Stimulated activated CD4-positive, alpha-beta T cell treated with anti-CD3 and anti-CD28 coated beads, Interleukin-15, amount 100 ng/mL, for 1 hour (primary cell): ENCODE measurements around the gene WDR18.
"Not testable (repeated sequence)": the region's sequence is repeated elsewhere in the genome, so short reads cannot be mapped to it uniquely, and the experiment has no call there.

ENCODE experiments used
- DNase-seq, 2 donors: peaks; one replicate each; pipeline ENCODE4 v3.0.0-alpha.2; 2020; ENCODE audit warnings: low read depth in 1 of 2, low spot score in 1 of 2

The WDR18 gene

DNA sequence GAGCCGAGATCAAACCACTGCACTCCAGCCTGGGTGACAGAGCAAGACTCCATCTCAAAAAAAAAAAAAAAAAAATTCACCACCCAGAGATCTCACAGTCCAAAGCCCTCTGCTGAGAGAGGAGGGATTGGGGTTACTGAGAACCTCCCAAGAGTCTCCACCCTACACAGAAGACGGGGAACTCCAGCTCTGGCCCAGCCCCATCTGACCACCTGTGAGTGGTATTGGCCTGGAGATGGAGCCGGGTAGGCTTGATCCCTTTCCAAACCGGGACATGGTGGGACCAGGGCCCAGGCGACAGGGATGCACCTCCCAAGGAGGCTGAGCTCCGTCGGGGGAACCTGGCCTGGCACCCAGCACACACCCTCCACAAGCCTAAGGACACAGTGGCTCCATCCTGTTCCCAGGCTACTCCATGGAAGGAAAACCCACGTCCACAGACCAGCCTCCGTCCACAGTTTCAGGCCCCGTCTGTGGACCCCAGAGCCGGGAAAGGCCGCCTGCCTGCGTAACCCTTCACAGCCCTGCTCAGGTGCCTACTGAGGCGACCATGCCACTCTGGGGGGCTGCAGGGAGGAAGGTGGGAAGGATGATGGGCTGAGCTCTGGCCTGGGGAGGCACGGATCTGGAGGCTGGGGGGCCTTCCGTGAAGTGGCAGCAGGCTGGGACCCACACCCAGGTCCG lies 34.9 kb downstream of the WDR18 start:
- DNase-seq: no peak

DNA sequence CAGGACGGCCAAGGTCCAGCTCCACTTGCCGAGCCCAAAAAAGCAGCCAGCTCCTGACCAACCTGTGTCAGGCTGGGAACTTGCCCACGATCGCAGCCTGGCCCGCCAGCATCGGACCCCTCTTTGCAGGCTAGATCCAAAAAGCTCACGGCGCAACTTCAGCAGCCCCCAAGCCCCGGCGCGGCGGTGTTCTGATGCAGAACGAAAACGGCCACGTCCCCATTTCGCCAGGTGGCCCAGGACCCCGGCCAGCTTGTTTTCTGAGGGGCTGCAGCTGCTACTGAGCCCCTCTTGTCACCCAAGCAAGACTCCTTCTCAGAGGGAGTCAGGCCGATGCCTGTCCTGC lies 35.4 kb downstream of the WDR18 start:
- DNase-seq: no peak

DNA sequence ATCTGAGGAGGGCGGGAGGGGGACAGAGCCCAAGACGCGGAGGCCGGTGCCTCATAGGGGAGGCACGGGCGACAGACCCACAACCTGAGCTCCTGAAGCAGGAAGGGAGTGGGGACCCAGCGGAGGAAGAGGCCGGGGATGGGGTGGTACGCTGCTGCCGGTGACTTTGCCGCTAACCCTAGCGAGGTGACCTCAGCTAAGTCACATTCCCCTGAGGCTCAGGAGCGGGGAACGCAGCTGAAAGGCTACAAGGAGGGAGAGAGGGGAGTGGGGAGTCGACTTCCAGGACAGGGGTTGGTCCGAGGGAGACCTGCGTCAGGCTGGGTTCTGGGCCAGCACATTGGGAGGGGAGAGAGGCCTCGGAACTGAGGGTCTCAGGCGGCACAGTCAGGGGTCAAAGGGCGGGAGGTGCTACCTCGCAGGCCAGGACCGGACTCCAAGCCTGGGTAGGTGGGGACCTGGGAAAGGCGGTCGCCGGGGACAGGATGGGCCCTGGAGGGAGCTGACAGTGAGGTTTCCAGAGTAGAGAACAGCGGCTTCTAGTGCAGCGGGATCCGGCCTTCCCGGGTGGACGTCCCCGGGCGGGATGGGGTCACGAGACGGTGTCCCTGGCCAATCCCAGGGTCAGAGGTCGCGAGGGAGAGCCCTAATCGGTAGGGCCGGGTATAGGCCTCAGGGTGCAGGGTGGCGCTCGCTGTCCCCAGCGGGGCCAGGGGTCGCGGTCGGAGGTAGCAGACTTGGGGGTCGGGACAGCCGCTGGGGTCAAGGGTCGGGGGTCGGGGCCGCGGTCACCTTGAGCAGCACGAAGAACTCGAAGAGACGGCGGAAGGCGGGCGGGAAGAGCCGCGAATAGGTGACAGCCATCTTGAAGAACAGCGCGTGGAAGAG lies 36.1 kb downstream of the WDR18 start:
- no peak for DNase-seq

DNA sequence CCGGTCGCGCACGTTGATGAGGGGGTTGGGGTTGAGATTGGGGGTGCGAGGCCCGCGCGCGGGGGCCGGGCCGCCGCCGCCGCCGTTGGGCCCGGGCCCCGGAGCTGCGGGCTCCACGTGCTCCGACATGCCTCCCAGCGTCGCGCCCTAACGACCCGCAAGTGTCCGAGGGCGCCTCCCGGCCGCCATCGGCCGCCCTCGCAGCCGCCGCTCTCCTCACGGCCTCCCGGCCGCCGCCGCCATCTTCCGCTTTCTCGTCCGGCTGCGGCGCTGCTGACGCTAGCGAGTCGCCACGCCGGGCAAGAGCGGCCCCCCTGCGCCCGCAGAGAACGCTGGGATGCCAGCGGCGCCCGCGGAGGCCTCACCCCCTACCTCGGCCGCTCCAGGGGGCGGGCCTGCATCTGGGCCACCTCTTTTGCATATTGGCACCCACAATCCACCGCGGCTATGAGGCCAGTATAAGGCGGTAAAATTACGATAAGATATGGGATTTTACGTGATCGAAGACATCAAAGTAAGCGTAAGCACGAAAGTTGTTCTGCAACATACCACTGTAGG lies 36.8 kb downstream of the WDR18 start, which contains the start of gene TMEM259:
TMEM259 (minus strand) TSS at position 256 of the 558 bp plus-strand sequence; CDS start at position 129, 127 bp downstream.
- peak; percentile 94 to 97 for DNase-seq

DNA sequence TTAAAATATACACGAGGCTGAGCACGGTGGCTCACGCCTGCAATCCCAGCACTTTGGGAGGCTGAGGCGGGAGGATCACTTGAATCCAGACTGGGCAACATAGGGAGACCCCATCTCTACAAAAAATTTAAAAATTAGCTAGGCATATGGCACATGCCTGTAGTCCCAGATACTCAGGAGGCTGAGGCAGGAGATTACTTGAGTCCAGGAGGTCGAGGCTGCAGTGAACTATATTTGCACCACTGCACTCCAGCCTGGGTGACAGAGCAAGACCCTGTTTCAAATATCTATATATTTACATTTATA lies 39.7 kb downstream of the WDR18 start:
- not testable (repeated sequence) for DNase-seq

DNA sequence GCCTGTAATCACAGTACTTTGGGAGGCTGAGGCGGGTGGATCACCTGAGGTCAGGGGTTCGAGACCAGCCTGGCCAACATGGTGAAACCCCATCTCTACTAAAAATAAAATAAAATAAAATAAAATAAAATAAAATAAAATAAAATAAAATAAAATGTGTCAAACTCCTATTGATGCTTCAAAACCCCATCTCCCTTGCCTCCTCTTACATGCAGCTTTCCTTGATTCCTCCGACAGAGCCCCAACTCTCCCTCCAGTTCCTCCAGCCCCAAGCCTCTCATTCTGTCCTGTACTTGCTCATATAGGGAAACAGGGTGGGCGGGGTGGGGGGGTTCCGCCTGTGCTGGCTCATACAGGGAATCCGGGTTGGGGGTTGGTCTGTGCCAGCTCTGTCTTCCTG lies 40.9 kb downstream of the WDR18 start:
- not testable (repeated sequence) for DNase-seq

DNA sequence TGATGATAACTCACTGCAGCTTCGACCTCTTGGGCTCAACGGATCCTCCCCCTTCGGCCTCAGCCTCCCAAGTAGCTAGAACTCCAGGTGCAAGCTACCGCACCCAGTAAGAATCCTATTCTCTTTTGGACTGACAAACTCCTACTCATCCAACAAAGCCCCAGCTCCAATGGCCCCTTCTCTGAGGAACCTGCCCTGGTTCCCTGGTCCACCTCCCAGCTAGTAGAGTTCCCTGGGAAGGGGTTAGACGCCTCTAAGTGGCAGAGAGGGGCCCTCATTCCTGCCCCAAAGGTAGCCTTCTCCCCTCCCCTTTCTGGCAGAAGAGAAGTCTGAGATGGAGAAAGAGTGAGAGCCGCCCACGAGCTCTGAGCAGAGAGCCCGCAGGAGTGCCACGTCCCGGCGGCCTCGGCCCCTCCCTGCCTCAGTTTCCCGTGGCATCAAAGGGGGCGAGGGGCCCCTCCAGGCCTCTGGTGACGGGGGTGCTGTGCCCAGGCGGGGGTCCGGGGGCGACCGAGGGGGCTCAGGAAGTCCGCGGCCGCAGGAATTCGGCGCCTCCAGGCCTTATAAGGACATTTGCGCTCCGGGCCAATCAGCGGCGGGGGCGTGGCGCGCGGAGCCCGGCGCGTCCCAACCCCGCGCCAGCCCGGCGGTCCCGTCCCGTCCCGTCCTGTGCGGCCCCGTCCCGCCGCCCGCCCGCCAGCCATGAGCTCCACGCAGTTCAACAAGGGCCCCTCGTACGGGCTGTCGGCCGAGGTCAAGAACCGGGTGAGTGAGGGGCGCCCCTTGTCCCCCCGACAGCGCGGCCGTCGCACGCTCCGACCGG lies 42.0 kb downstream of the WDR18 start, which contains the start of gene CNN2:
CNN2 (plus strand) TSS at position 649 of the 823 bp plus-strand sequence; CDS start at position 703, 54 bp downstream.
- peak; percentile 44 to 58 for DNase-seq

DNA sequence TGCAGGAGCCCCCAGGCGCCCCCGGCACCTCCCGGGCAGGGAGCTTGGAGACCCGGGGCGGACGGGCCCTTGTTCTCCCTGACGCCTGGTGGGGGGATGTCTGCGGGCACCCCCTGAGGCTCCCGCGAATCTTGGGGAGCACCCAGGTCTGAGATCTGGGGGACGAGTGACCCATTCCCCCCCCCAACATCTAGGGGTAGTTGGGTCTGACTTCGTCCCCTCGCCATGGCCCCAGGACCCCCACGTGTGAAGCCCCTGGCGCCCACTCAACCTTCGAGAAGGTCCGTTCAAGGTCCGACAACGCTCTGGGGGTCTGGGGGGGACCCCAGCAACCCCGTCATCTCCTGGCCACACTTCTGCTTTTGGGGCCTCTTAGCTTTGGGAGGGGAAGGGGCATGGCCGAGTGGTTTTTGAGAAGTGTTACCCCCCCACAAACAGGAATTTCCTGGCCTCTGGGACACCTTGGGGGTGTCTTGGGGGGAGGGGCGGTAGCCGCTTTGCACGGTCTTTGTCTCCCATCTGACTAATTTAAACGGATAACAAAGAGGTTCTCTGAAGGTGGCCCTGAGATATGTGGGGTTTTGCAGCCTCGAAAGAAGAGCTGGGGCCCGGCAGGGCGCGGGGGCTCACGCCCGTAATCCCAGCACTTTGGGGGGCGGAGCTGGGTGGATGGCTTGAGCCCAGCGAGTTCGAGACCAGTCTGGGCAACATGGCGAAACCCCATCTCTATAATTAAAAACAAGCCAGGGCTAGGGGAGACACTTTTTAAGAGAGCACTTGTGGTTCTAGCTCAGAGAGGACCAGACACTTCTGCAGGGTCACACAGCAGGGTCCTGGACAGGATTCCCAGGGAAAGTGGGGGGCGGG lies 42.9 kb downstream of the WDR18 start:
- no peak for DNase-seq

DNA sequence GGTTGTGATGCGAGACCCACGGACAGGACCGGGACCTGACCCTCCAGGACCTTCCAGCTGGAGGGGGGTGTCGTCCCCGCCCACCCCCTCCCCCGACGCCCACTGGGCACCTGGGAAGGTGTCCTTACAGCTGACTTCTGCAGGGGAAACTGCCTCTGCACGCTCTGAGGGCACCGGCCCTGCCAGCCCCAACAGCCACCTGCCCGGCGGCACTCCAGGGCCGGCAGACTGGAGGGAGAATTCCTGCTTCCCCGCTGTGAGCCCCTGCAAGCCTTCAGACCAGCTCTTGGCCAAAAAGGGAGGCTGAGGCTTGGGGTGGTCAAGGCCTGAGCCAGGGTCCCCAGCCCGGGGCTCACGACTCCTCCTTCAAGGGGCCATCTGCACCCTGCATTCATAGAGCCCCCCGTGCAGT lies 43.5 kb downstream of the WDR18 start:
- no peak for DNase-seq

DNA sequence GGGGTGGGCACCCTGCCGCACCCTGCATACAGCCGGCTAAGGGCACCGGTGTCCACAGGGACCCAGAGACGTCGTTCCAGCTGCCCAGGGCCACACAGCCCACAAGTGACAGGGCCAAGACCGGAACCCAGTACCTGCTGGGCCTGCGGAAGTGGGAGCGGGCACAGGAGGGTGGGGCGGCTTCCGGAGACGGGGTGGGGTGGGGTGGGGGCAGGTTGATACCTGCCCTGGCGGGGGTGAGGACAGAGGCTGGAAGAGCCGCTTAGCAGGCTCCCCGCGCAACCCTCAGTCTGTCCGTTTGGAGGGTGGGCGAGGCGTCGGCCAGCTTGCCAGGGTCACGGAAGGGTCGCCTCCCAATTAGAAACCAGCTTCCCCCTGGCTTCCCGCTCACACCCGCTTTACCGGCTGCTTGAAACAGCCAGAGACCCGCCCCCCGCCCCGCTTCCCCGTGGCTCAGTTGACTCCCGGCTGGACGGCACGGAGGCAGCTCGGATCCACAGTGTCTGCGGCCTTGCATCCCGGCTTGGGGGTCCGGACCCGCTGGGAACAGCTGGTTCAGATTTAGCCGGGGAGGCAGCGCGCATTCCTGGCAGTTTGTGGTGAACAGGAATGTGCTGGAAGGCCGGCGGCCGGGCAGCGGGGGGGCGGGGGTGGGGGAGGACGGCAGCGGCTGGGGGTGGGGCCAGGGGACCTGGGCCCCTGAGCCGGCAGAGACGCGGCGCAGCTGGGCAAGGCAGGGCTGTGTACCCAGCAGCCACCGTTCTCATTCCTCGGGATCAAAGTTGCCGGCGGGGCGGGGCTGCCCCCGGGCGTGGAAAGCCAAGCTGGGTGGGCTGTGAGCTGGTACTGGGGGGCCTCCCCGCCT lies 44.1 kb downstream of the WDR18 start:
- DNase-seq: peak in 1 of 2 donors; percentile 38

DNA sequence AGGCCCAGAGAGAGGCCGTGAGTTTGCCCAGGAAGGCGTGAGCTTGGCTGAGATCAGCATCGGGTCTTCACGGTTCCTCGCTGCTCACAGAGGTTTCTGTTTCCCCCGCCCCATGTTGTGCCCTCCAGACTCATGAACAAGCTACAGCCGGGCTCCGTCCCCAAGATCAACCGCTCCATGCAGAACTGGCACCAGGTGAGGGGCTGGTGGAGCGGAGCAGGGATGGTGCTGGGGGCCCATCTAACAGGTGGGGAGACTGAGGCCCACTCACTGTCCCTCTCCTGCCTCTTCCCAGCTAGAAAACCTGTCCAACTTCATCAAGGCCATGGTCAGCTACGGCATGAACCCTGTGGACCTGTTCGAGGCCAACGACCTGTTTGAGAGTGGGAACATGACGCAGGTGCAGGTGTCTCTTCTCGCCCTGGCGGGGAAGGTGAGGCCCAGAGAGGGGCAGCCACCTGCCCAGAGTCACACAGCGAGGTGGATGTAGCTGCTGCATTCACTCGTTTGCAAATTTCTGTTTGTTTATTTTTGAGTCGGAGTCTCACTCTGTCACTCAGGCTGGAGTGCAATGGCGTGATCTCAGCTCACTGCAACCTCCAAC lies 48.2 kb downstream of the WDR18 start:
- no peak for DNase-seq

DNA sequence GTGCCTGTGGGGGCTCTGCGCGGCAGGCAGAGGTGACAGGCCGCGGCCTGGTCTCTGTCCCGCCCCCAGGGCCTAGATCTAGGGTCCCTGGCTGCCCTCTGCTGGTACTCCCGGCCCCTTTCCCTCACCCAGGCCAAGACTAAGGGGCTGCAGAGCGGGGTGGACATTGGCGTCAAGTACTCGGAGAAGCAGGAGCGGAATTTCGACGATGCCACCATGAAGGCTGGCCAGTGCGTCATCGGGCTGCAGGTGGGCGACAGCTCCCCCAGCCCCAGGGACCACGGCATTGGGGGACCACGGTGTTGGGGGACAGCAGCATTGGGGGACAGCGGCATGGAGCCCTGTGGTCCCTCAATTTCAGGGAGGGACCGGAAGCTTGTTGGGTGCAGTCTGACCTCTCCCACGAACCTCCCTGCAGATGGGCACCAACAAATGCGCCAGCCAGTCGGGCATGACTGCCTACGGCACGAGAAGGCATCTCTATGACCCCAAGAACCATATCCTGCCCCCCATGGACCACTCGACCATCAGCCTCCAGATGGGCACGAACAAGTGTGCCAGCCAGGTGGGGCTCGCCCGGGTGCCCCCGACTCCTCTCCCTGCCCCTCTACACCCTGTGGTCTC lies 52.0 kb downstream of the WDR18 start:
- no peak for DNase-seq

DNA sequence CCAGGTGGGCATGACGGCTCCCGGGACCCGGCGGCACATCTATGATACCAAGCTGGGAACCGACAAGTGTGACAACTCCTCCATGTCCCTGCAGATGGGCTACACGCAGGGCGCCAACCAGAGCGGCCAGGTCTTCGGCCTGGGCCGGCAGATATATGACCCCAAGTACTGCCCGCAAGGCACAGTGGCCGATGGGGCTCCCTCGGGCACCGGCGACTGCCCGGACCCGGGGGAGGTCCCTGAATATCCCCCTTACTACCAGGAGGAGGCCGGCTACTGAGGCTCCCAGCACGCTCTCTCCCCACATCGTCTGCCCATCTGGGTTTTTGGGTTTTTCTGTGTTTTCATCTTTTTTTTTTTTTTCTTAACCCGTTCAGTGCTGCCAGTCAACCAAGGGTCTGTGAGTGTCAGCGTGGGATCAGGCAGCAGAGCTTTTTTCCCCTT lies 53.5 kb downstream of the WDR18 start:
- DNase-seq: no peak

DNA sequence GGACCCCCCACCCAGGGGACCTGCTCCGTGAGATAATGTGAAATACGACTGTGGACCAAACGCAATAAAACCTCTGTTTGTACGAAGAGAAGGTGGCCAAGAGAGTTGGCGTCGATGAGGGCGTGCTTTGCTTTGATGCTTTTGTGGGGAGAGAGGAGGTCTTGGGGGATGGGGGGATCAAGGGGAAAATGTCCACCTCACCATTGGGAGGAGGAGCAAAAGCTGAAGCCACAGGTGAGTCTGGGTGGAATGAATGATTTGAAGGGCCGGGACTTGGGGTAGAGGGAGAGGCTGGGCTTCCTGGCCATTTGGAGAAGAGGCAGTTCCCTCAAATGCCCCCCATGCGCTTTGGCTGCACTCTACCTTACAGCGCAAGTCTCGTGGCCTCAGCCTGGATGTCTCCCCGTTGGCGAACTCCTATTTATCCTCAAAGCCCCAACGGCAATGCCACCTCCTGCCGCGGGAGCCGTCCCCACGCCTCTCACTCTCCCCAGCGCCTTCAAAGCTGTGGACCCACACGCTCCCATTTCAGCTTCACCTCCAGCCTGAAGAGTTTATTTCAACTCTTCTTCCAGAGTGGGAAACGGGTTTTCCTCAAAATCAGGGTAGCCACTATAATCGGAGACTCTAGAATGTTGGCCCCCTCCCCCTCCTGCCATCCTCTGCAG lies 55.0 kb downstream of the WDR18 start:
- no peak for DNase-seq

DNA sequence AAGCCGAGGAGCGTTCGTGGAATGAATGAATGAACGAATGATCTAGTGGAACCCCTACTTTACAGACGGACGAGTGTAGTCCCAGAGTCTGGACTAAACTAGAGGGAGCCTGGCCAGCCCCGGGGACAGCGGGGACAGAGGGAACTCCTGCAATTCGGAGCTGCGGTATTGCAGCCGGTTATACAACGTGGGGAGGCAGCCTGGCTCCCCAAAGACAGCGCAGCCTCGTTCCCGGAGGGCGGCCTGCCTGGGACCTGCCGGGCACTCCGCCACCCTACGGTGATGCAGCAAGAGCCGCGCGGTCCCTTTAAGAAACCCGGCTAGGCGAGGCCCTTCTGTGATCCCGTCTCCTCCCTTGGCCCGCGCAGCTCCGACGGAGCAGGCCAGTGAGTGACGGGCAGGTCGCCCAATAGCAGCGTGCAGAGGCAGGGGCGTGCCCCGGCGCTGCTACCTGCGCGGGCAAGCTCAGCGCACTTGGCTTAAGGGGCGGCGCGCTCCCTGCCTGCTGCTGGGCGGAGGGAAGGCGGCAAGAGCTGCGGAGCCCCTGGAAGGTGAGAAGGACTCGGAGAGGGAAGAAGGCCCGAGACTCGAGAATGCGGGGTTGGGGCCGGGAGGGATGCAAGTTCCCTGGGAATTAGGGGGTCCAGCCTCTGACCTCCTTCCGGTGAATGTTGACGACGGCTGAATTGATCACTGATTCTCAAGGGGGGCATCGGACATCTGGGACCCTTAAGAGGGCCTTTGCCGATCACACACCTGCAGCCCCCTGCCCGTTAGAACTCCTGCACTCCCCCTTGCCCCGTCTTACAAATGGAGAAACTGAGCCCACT lies 55.7 kb downstream of the WDR18 start, which contains the start of gene ABCA7:
ABCA7 (plus strand) TSS at position 462 of the 830 bp plus-strand sequence. CDS start 1,255 bp downstream, outside the sequence.
- peak; percentile 98 to 100 for DNase-seq

DNA sequence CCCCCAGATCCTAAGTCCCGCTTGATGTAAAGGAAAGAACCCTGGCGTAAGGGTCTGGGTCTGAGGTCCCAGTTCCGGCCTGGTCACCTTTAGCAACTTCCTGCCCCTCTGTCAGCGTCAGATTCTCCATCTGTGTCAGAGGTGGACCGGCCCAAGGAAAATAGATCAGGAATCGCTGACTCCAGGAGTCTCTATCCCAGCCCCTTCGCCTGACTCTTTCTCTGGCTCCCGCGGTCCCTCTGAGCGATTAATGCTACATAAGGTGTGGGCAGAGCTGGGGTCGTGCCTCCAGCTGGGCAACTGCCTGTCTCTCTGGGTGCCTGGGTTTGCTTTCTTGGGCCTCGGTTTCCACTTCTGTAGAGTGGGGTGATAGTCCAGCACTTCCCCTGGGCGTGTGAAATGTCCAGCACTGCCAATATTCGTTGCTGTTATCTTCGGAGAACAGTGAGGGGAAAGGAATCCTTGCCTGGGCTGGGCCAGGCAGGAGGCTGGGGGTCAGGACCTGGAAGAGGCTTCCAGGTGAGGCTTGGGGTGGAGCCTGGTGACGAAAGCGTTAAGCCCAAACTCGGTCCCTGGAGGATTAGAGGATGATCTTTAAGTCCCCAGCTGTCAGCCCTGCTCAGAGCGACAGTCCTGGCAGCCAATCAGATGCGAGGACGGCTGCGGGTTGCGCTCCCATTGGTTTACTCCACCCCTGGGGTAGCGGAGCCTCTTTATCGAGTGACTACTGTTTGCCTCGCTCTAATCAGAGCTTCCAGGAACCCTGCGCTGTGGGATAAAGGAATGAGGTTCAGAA lies 56.5 kb downstream of the WDR18 start:
- peak; percentile 77 to 80 for DNase-seq
